Stomach smooth muscle (tissue), 2 donors: Measurements from ENCODE around the gene GJE1.

Experiments used
- H3K27ac ChIP-seq: one replicate; pipeline ENCODE4 v1.7.0; 2013; ENCODE audit warnings: mild to moderate bottlenecking, low read length, inconsistent platforms
- H3K27me3 ChIP-seq, 2 donors: one replicate each; pipeline ENCODE4 v1.7.0; 2013; ENCODE audit warnings: low read length in 2 of 2; ENCODE audit not compliant: insufficient read depth in 2 of 2, control insufficient read depth in 1 of 2
- H3K36me3 ChIP-seq, 2 donors: one replicate each; pipeline ENCODE4 v1.7.0; 2013; ENCODE audit warnings: low read length in 2 of 2; ENCODE audit not compliant: control insufficient read depth in 2 of 2, insufficient read depth in 2 of 2
- H3K4me1 ChIP-seq: one replicate; pipeline ENCODE4 v1.7.0; 2013; ENCODE audit warnings: low read length; ENCODE audit not compliant: control insufficient read depth, insufficient read depth
- H3K4me3 ChIP-seq, 2 donors: one replicate each; pipeline ENCODE4 v1.7.0; 2013; ENCODE audit warnings: low read length in 2 of 2
- H3K9ac ChIP-seq, 2 donors: one replicate each; pipeline ENCODE4 v1.7.0; 2013; ENCODE audit warnings: low read length in 2 of 2, mild to moderate bottlenecking in 1 of 2
- H3K9me3 ChIP-seq, 2 donors: one replicate each; pipeline ENCODE4 v1.7.0; 2013; ENCODE audit warnings: low read length in 2 of 2; ENCODE audit not compliant: control insufficient read depth in 2 of 2
- donor health status: healthy.
- donor health status: Pancreatic carcinoma.

GJE1 gene

GRCh38 chr6:142167071-142167470, 34.3 kb downstream of the GJE1 start:
- Histone ChIP-seq H3K27ac (no peak overlapping the region), H3K4me3 (no peak overlapping the region), H3K9me3 (no peaks in the 10 kb centered on the region), H3K9ac (no peak overlapping the region), H3K27me3 (no peaks in the 10 kb centered on the region), H3K36me3 (peaks cover 5 to 10% of the 10 kb centered on the region in 2 donors), H3K4me1 (no peaks in the 10 kb centered on the region)

- H3K9ac ChIP-seq, result no peak overlapping the region
These were observed 34.8 kb downstream of the GJE1 start for GRCh38 chr6:142167486-142167885.

DNA sequence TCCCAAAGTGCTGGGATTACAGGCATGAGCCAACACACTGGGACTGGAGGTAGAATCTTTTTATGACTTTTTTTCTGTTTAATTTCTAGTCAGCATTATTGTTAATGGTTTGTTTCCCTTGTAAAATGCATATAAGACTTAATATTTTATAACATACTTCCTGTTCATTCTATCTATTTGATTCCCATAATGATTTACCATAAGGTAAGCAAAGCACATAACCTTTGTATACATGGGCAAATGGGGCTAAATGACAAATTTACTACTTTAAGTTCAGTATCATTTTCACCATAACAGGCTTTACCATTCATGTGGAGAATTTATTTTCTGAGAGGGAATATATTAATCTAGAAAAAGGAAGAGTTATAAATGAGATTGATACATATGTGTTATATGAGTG, 38.6 kb downstream of the GJE1 start:
- Histone ChIP-seq H3K27ac (no peak overlapping the region), H3K4me1 (no peaks in the 10 kb centered on the region), H3K27me3 (no peaks in the 10 kb centered on the region), H3K9me3 (no peaks in the 10 kb centered on the region), H3K9ac (no peak overlapping the region), H3K36me3 (peaks cover 11 to 26% of the 10 kb centered on the region in 2 donors), H3K4me3 (no peak overlapping the region)

More at GRCh38 chr6:142167486-142167885, 34.8 kb downstream of the GJE1 start:
- Histone ChIP-seq H3K4me3 (no peak overlapping the region), H3K27ac (no peak overlapping the region), H3K9me3 (no peaks in the 10 kb centered on the region), H3K36me3 (peaks cover 5 to 14% of the 10 kb centered on the region in 2 donors), H3K27me3 (no peaks in the 10 kb centered on the region), H3K4me1 (no peaks in the 10 kb centered on the region)

- H3K9me3 ChIP-seq, result no peaks in the 10 kb centered on the region
- no peak overlapping the region for H3K4me3 ChIP-seq
- no peaks in the 10 kb centered on the region for H3K27me3 ChIP-seq
- H3K9ac ChIP-seq, result no peak overlapping the region
- peaks cover 6 to 23% of the 10 kb centered on the region in 2 donors for H3K36me3 ChIP-seq
- no peaks in the 10 kb centered on the region for H3K4me1 ChIP-seq
- H3K27ac ChIP-seq, result no peak overlapping the region
These were observed 40.0 kb downstream of the GJE1 start for GRCh38 chr6:142172758-142173157.

GRCh38 chr6:142173980-142174379, 41.3 kb downstream of the GJE1 start:
- peaks cover 6 to 26% of the 10 kb centered on the region in 2 donors for H3K36me3 ChIP-seq
- H3K9ac ChIP-seq, result no peak overlapping the region
- no peak overlapping the region for H3K4me3 ChIP-seq
- H3K27me3 ChIP-seq, result no peaks in the 10 kb centered on the region
- H3K4me1 ChIP-seq, result no peaks in the 10 kb centered on the region
- H3K27ac ChIP-seq, result no peak overlapping the region
- peaks cover 0 to 3% of the 10 kb centered on the region in 2 donors for H3K9me3 ChIP-seq

DNA sequence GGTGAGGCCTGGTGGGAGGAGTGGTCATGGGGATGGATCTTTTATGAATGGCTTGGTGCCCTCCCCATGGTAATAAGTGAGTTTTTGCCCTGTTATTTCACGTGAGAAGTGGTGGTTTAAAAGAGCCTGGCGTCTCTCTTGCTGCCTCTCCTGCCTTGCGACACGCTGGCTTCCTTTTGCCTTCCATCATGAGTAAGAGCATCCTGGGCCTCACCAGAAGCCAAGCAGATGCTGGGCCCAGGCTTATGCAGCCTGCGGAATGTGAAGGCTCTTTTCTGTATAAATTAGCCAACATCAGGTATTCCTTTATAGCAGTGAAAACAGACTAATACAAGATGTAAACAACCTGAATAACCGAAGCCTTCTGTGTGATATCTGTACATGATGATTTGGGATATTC, 42.0 kb downstream of the GJE1 start:
- Histone ChIP-seq H3K9me3 (peaks cover 0 to 3% of the 10 kb centered on the region in 2 donors), H3K27me3 (no peaks in the 10 kb centered on the region), H3K4me1 (no peaks in the 10 kb centered on the region), H3K9ac (no peak overlapping the region), H3K4me3 (no peak overlapping the region), H3K36me3 (peaks cover 6 to 26% of the 10 kb centered on the region in 2 donors), H3K27ac (no peak overlapping the region)

DNA sequence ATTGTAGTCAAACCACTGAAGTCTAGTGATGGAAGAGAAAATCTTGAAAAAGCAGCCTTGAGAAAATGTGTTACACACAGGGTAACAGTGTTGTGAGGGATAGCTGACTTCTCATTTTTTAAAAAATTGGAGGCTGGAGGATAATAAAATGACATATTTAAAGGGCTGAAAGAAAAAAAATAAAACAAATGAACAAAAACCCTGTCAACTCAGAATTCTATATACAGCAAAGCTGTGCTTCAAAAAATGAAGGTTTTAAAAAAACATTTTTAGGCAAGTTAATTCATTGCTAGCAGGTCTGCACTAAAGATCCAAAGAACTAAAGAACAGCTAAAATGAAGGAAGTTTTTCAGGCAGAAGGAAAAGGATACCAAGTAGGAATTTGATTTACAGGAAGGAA, 45.4 kb downstream of the GJE1 start:
- H3K27me3 ChIP-seq, result no peaks in the 10 kb centered on the region
- H3K9me3 ChIP-seq, result peaks cover 0 to 3% of the 10 kb centered on the region in 2 donors
- H3K27ac ChIP-seq, result no peak overlapping the region
- no peaks in the 10 kb centered on the region for H3K4me1 ChIP-seq
- H3K4me3 ChIP-seq, result no peak overlapping the region
- H3K36me3 ChIP-seq, result peaks cover 6 to 15% of the 10 kb centered on the region in 2 donors
- H3K9ac ChIP-seq, result no peak overlapping the region

DNA sequence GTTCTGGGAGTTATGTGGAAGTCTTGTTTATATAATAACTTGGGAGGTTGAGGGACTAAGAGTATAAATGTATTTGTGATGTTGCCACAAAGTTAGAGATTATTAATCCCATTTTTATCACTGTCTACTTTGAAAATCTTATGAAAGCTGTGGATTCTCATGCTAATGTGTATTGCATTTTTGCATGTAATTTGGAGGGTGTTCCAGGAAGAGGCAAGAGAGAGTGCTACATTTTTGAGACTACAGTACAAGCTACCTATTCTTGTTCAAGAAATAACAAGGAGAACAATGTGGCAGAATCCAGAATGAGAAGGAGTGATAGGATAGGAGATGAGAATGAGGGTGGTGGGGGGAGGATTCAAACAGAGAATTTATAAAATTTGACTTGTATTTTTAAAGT, 49.3 kb downstream of the GJE1 start:
- H3K36me3 ChIP-seq, result peaks cover 0 to 3% of the 10 kb centered on the region in 2 donors
- no peak overlapping the region for H3K27ac ChIP-seq
- no peaks in the 10 kb centered on the region for H3K4me1 ChIP-seq
- H3K9me3 ChIP-seq, result peaks cover 0 to 3% of the 10 kb centered on the region in 2 donors
- H3K9ac ChIP-seq, result no peak overlapping the region
- no peak overlapping the region for H3K4me3 ChIP-seq
- no peaks in the 10 kb centered on the region for H3K27me3 ChIP-seq

DNA sequence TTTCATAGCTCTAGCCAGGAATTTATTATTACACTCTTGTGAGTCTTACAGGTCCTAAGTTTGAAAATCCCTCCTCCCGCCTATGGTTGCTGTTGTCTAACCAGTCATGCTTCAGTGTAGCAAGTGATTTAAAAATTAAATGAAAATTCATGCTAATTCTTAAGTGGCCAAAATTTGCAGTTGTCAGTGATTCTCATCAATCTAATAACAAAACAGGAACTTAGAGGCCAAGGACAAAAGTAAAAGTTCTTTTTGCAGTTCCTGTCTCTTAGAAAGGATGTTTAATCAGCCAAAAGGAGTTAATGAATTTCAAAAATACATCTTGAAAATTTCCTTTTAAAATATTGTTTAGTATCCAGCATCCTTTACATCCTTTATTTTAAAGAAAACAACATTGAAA, 50.6 kb downstream of the GJE1 start:
- no peaks in the 10 kb centered on the region for H3K27me3 ChIP-seq
- no peak overlapping the region for H3K27ac ChIP-seq
- H3K9ac ChIP-seq, result no peak overlapping the region
- no peak overlapping the region for H3K4me3 ChIP-seq
- H3K36me3 ChIP-seq, result no peaks in the 10 kb centered on the region
- no peaks in the 10 kb centered on the region for H3K4me1 ChIP-seq
- H3K9me3 ChIP-seq, result no peaks in the 10 kb centered on the region

DNA sequence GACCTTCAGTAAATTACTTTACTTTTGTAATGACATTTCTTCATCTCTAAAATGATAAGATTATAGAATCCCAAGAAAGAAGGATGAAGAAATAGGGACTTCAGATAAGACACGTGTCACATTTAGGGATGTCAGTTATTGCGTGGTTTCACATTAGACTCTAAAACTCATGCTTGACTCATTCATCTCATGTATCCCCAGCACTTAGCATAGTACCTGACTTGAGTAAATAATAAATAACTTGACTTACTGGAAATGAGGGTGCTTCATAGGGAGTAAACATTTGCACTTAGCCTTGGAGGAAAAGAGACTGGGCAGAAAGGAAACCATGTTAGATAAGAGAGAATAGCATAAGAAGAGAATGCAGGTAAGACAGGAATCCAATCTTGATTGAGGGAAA, 51.6 kb downstream of the GJE1 start:
- H3K36me3 ChIP-seq, result no peaks in the 10 kb centered on the region
- H3K27me3 ChIP-seq, result no peaks in the 10 kb centered on the region
- no peak overlapping the region for H3K9ac ChIP-seq
- no peaks in the 10 kb centered on the region for H3K9me3 ChIP-seq
- H3K4me1 ChIP-seq, result no peaks in the 10 kb centered on the region
- H3K27ac ChIP-seq, result no peak overlapping the region
- no peak overlapping the region for H3K4me3 ChIP-seq
